SW480 (cell line): Measurements from ENCODE around the gene EPB41L4B.

Experiments
- DNase-seq: peaks from one replicate; pipeline ENCODE4 v3.0.0-alpha.2; 2016; ENCODE audit warnings: low spot score

EPB41L4B gene

DNA sequence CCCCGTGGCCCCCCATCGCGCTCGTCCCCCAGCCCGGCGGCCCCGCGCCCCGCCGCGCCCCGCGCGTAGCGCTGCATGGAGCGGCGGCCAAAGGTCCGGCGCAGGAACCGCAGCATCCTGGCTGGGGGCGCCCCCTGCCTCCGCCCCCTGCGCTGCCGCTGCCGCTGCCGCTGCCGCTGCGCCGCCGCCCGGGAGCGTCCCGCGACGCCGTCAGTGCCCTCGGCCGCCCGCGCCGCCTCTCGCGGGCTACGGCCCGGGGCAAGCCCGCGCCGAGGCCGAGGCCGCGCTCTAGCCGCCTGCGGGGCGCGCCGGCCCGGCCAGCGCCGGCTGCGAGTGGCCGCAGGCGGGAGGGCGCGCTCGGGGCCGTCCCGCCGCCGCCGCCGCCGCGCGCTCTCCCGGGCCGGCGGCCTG, 523 bp downstream of the EPB41L4B start:
- DNase-seq, result no peak

DNA sequence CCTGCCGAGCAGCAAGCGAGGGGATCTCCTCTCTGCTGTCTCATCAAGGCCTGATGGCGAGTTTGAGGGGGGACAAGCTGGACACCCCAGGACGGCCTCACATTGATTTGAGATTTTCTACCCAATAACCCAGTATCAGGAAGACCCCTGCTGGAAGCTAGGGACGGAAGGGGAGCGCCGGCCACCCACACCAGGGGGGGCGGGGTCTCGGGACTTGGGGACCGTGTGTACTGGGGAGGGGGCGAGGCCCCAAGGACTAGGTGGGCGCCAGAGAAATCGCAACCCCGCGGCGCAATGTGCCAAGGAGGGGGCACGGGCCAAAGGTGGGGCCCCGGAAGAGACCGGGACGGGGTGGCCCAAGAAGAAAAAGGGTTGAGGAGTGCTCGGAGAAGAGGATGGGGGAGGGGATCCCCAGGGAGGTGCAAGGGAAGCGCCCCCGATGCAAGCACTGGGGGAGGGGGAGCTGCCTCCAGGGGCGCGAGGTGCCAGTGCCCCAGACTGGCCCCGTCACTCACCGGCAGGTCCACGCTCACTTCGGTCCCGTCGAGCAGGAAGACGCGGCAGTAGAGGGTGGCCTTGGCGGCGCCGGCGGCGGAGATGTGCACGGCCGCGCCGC, 1.1 kb downstream of the EPB41L4B start:
- DNase-seq, result no peak

- peak; percentile 48 for DNase-seq
These were observed 1.7 kb downstream of the EPB41L4B start for GRCh38 chr9:109319017-109319625.

DNA sequence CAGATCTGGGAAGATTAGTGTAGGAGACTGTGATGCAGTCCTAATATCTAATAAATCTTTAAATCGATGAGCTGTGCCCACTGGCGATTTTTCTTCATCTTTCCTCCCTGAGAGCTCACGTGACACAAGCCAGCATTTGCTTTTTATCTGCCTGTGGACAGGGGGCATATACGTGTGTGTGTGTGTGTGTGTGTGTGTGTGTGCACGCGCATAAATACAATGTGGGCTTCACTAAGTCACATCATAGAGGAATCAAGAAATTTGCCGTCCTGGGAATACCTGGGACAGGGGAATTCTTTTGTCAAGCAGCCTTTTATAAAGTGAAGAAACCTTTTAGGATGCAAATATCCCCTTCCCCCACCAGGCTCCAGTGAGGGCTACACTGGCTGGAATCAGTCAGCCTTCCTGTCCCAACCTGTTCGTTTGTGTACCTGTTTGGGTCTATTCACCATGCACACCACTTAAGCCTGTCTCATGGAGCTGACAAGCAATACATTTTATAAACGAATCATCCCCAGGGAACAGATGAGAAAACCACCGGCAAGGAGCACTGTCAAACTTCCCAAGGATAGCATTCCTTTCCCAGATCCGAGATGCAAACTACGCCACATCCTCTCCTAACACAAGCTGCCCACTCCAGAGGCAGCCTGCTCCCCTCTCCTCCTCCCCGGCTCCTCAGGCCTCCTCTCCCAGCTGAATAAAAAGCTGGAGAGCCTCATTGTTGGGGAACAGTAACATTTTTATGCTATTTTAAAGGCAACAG, 2.7 kb downstream of the EPB41L4B start:
- DNase-seq, result no peak

DNA sequence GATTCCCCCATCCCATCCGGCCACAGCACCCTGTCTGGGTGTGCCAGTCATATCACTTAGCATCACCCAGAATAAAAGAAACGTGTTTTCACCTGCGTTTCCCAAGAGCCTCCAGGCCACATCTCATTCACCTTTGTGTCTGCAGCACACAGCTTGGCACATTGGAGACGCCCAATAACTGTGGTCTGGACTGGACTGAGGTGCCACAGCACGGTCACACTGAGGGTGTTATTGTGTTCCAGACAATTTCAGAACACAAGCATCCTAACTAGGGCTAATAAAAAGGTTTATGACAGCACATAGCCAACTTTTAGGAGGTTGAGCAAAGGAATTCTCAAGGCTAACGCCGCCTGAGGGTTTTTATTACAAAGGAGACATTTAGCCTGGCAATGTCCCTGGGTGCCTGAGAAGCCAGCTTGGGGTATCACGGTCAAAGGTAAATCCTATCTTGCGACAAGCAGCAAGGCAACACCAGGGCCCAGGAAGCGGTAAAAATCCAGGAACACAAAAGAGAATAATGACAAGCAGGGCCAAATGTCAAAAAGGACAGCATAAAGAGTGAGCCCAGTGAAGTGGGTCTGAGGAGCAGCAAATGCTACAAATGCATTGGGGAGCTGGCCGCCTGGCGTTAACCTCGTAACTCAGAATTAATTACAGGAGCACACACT, 3.4 kb downstream of the EPB41L4B start:
- no peak for DNase-seq

DNA sequence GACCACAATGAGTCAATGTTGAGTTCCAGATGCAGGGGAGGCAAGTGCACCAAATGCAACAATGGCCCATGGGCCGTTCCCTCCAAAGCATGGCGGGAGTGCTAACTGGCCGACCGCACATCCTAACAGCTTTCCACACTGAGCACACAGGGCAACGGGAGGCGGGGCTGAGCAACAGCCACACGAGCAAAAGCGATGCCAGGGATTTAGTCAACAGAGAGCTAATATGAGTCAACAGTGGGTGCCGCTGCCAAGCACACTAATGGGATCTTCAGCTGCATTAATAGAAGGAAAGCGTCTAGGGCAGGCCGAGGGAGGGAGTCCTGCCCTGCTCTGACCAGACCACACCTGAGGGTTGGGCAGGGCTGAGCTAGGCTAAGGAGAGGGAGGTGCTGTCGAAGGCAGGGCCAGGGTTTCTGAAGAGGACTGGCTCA, 4.6 kb downstream of the EPB41L4B start:
- peak; percentile 98 for DNase-seq

GRCh38 chr9:109315480-109316206, 5.2 kb downstream of the EPB41L4B start:
- DNase-seq, result no peak

DNA sequence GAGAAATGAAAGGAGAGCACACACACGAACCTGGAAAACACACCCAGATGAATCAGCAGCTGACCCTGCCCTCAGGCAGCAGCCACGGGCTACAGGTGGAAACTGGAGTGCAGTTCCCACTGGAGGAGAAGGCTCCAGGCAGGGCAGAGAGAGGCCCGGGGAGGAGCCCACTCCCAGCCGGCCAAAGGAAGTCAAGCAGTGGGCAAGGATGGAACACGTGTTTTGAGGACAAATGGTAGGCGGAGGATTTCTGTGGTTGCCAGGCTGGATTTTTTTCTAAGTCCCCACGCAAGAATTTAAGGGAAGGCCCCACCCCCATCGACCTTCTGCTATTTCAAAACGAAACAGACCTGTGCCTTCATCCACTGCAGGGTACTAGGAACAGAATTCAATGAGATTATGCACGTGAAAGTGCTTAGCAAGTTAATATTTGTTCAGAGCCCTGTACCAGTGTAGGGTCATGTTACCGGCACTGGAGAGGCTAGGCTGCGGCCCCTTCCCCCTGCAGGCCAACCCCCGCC, 6.8 kb downstream of the EPB41L4B start:
- peak; percentile 57 for DNase-seq

GRCh38 chr9:109313351-109313750, 7.5 kb downstream of the EPB41L4B start:
- DNase-seq, result no peak

GRCh38 chr9:109312783-109313182, 8.1 kb downstream of the EPB41L4B start:
- DNase-seq, result no peak

- DNase-seq, result peak; percentile 56
These were observed 9.1 kb downstream of the EPB41L4B start for GRCh38 chr9:109311731-109312130.

DNA sequence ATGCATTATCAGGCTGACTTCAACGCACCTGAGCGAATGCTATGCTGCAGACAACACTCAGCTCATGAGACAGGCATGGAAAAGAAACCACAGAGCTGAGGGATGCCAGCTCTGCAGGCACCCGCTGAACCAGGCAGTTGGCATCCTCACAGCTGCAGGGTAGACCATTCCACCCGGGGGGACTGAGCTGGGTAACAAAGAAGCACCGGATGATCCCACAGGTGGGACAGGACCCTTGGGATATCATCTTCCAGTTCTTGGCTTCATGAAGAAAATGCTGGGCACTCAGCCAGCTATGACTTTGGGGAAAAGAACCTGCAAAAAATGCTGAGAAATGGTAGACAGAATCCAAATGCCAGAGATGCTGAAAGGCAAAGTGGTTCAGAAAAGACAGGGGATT, 9.6 kb downstream of the EPB41L4B start:
- DNase-seq, result no peak

DNA sequence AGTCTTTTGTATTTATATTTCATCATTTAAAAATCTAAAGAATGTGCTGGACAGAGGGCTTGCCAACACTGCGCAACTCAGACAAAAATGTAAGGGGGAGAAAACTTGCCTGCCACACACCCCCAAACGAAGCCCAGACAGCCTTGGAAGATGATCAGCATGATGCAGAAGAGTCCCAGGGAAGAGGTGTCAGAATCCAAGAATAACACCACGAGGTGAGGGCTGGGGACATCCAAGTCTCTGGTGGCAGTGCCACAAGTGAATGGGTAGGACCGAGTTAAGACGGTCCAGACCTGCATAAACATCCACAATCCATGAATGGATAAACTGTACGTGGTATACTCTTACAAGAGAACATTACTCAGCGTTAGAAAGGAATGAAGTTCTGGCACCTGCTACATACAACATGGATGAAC, 10.4 kb downstream of the EPB41L4B start:
- no peak for DNase-seq

DNA sequence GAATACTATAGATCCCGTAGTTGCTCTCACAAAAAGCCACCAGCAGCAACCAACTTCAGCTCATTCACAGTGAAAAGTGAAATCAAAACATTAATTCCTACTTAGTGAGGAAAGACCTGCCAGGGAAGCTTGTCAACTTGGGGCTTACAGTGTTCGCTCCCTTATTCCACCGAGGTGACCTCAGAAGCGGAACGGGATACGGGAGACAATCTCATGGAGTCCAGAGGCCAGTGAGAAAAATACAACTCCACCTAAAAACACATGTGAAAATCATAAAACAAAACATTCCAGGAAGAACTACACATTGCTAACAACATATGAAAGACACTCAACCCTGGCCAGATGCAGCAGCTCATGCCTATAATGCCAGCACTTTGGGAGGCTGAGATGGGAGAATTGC, 11.6 kb downstream of the EPB41L4B start:
- DNase-seq, result no peak

GRCh38 chr9:109307380-109308240, 13.2 kb downstream of the EPB41L4B start:
- peak; percentile 92 for DNase-seq

- no peak for DNase-seq
These were observed 15.1 kb downstream of the EPB41L4B start for GRCh38 chr9:109305801-109306200.

GRCh38 chr9:109304347-109304746, 16.5 kb downstream of the EPB41L4B start:
- DNase-seq, result no peak

- no peak for DNase-seq
These were observed 17.0 kb downstream of the EPB41L4B start for GRCh38 chr9:109303900-109304299.

DNA sequence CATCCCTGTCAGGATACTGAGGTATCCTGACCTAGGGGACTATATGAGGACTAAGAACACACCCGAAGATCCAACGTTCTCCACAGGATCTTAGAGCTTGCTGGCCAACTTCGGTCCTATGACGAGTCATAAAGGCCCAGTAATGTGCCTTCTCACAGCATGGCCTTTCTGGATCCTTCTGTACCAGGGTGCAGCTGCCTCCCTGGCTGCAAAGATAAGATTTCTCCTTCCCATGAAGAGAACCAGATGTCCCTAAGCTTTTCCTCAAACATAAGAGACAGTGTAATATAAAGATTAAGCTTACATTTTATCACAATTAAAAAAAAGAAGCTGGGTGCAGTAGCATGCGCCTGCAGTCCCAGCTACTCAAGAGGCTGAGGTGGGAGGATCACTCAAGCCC, 18.3 kb downstream of the EPB41L4B start:
- no peak for DNase-seq

DNA sequence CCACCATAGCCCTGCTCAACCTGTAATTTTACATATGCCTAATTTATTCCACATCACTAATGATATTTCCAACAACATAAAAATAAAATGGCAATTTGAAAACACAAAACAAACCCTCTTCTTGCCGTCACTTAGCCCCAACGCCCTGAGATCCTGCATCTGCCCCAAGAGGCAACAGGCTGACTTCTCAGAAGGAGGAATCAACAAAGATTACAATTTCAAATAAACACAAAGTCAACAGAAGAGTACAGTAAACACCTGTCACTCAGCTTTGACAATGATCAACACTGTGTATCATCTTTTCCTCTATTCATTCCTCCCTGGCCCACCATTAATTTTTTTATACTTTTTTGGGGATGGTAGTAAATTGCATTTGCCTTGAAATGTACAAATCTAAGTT, 19.8 kb downstream of the EPB41L4B start:
- DNase-seq, result no peak

DNA sequence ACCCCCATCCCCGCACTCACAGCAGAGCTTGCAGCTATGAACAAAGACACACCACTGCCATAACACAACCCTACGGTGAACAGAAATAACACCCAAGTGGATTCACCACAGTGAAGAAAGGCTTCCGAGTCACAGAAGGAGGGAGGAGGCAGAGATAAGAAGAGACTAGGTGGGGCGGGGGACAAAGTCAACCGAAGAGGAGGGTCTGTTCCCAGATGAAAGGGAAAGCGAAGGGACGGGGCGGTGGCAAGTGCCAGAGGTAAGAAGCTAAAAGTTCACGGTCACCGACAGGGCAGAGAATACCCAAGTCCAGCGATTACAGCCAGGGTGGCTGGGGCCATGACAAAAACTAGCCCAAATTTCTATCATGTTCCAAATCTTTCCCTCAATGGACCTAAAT, 21.0 kb downstream of the EPB41L4B start:
- no peak for DNase-seq
